GM18951 (cell line): ENCODE results near the gene CNDP1.

Source experiments
- POLR2A ChIP-seq: IDR thresholded peaks from 4 replicates; pipeline ENCODE4 v1.6.1; 2011; ENCODE audit warnings: mild to moderate bottlenecking; ENCODE audit not compliant: insufficient read length, insufficient read depth; ENCODE audit errors: extremely low read depth
- in situ Hi-C: fragments of 300-500 bp; cut with MboI; formaldehyde crosslinking; loops from one replicate; pipeline ENCODE4 v1.12.0; 2022; ENCODE audit warnings: low sequenced_read_pairs, mixed read lengths, inconsistent platforms; ENCODE audit not compliant: unreplicated experiment

Gene CNDP1

DNA sequence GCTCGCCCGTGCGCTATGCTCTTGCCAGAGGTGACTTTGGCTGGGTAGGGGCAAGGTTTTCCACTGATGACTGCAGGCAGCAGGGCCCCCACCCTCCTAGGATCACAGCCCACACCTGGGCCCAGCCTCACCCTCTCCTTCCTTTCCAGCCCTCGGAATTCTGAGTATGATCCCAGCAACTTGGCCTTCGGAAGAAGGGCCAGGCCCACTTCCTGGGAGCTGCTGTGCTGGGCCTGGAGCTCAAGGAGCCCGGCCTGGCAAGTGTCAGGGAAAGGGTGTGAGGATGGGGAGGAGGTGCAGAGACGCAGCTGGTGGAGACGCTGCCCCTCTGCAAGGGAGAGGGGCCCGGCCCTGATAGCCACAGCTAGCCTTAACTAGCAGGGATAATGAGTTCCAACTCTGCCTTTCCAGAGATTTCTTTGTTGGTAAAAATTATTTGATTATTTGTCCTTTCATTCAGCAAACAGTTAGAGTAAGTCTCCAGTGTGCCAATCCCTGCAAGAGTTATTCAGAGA is 1.7 kb upstream of the CNDP1 start:
- TF ChIP-seq POLR2A = no peak
- in situ Hi-C loops = no loop called here

DNA sequence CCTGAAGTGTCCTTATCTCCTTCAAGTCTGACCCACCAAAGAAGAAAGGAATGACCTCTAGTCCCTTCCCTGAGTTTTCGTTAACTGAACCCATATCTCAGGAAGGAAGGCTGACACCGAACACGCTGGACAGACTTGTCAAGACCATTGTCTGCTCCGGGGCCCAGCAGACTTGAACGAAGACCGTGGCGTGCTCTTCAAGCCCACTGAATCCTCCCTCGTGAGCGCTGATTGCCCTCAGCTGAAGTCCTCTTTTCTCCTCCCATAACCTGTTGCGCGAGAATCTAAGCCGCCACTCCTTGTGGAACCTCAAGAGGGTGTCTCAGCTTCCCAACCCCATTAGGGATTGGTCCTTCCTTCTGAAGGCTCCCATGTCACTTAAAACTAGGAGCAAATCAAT is 634 bp upstream of the CNDP1 start:
- in situ Hi-C loops = no loop called here

DNA sequence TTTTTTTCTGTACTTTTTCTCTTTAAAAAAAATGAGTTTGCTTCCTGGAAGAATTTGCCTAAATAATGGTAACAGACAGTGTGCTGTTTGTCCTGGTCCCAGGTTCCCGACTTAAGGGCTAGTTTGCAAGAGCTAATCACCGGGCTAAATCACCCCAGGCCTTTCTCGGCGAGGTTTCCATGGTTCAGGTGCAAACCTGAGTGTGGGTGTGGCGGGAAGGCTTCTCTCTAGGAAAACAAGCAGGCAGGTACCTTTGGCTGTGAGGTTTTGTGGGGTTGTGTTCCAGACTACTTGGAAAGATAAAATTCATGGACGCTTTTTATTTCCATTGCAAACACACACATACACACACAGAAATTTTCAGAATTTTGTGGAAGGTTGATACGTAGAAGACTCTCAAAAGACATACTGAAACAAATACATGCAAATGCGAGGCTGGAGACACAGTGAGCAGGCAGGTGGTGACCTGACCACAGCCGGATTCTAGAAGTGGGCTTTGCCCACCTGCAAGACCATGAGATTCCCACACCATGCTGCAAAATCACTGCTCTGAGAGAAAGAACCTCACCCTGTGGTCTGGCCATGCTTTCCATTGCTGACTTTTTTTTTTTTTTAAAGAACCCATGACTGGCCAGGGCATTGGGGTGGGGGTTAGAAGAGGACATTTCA is 815 bp downstream of the CNDP1 start:
- TF ChIP-seq POLR2A = no peak
- in situ Hi-C loops = no loop called here

More for the DNA sequence above, 634 bp upstream of the CNDP1 start:
- TF ChIP-seq POLR2A = no peak

DNA sequence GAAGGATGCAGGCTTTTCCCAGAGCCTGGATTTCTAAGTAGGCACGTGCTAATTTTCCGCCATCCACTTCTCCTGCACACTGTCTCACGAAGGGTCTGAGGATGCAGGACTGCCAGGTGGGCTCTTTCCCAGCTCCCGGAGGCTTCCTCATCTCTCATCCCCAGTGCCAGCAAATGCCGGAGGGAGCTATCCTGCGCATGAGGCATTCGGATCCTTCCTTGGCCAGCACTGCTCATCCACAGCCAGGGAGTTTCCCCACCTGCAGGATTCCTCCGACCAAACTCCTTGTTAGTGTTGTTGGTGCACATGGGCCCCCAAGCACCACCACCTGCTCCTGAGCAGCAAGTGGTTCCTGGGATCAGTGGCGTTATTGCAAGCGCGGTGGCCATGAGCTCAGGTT is 5.0 kb downstream of the CNDP1 start:
- in situ Hi-C loops = no loop called here
- no peak for TF ChIP-seq POLR2A

DNA sequence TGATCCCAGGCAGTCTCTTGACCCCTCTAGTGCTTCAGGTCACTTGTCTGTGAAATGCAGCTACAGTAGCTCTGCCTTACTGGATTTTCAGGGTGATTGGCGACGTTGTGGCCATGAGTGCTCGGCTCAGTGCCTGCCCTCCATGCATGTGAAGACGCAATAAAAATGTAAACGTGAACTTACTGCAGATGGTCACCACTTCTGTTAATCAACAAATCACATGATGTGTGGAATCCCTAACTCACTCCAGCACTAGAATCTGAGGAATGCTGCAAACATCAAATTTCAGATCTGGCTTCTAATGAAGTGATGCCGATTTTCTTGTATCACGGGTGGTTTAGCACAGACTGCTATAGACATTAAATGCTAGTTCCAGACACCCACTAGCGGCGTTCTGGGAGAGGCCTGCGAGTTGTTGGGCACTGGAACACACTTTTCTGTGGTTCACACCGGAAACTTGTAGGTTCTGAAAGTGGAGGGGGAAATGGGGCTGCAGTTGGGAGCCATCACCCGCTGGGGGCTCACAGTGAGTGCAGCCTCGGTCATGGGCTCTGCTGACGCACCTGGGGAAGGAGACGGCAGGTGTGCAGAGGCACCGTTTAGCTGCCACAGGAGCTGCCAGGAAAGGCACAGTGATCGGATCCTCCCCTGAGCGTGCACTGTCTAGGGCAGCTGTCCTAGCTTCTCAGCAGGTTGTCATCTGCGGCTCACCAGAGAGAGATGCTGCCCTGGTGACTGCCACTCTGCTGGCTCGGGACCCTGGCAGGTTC is 6.5 kb downstream of the CNDP1 start:
- TF ChIP-seq POLR2A = no peak
- in situ Hi-C loops = no loop called here

DNA sequence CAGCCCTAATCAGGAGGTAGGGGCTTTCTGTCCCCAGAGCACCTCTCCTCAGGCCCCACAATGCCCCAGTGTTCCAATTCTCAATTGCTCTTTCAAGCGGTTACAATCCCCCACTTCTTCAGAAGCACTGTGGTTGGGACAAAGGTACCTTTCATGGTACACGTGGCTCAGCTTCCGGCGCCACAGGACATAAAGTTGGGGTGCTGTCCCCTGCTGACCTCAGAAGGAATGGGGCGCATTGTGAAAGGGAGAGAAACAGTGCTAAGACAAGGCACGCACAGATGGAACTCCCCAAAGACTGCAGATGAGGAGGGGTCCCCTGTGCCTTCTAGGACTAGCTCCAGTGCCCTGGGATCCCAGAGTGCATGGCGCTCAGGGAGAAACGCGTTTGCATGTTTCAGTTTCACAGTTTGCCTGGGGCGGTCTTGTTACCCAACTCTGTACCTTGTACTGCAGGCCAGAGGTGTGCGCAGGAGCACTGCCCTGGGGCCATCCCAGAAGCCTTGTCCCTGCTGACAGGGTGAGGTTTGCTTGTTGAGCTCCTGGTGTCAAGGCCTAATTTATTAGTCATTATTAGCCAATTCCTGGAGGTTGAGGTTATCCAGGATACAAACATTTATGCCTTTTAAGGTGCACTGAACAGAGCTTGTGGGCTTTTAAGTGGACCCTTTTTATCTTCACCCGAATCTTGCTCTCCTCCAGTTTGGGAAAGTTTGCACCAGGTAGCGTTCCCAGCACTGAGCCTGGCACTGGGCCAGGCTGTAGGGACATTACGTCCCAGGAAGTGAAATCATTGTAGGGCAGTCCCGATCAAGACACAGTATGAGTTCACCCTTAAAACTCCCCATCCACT is 7.6 kb downstream of the CNDP1 start:
- no peak for TF ChIP-seq POLR2A
- in situ Hi-C loops = no loop called here

DNA sequence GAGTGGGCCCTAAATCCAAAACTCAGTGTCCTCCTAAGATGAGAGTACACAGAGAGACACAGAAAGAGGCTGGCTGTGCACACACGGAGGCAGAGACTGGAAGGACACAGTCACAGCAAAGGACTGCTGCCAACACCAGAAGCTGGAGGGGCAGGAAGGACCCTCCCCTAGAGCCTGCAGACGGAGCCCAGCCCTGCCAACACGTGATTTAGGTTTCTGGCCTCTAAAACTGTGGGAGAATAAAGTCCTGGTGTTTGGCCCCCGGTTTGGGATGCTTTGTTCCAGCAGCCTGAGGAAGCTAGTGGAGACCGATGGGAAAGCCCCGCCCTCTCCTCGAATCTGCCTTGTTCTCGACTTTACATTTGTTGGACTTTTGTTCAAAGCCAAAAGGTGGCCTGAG is 10.6 kb downstream of the CNDP1 start:
- TF ChIP-seq POLR2A = no peak
- in situ Hi-C loops = no loop called here

DNA sequence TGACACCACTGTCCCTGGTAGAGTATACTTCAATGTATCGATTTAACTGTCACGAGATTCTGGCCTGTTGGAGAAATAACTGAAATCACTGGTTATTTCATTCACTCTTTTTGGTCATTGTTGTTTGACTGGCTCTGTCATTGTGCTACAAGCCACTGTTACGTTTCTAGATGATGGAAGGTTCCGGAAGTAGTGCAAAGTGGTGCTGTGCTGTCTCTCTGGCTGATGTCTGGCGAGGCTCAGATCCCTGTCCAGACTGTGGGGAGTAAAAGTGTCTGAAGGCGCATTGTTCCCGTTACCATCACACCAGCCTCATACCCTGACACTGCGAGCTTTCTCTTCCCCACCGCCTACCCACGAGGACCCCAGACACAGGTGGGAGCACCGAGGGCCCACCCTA is 11.7 kb downstream of the CNDP1 start:
- TF ChIP-seq POLR2A = no peak

DNA sequence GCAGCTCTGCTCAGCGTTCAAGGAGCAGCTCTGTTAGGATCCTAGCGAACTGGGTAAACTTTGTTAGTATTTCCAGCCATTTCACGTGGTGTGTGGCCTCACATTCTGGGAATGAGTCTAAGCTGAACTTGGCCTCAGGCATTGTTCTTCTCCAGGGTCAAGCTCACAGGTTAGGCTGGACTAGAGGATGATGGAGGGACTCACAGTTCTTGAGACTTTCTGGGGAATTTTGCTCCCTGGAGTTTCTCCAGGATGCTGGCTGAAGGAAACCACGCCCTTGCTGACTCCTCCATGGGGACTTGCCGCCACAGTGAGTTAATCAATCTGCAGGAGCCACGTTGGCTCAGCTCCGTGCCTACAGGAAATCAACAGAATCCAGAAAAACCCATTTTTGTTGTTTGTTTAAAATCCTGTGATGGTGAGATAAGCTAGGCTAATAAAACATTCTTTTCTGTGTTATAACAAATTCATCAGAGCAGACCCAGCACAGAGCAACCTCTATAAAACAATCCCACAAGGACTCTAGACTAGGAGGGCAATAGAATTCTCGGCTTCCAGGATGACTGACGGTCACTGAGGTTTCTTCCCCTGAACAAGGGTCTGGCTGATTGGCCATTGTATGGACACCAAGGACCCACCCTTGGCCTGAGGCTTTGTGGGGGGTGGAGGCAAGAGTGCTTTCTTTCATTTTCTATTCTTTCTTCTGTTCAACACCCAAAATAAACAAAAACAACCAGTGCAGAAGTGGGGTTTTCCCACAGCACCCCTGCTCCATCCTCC is 12.6 kb downstream of the CNDP1 start:
- in situ Hi-C loops = no loop called here
- TF ChIP-seq POLR2A = no peak

More for the DNA sequence above, 11.7 kb downstream of the CNDP1 start:
- in situ Hi-C loops = no loop called here

DNA sequence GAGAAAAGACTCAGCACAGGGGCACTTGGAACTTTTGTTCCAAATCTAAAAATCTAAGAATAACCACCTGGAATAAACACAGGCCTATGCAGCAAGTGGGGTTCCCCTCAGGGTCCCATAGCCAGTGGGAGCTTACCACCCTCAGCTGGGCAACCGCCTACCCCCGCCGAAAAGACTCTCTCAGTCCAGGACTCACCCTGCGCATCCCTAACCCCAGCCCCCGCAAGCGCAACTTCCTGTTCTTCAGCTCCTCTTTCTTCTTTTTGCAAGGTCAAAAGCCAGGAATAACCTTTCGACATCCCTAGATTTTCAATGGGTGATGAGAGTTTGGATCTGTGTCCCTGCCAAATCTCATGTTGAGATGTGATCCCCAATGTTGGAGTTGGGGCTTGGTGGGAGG is 13.6 kb downstream of the CNDP1 start:
- no peak for TF ChIP-seq POLR2A
- in situ Hi-C loops = no loop called here

DNA sequence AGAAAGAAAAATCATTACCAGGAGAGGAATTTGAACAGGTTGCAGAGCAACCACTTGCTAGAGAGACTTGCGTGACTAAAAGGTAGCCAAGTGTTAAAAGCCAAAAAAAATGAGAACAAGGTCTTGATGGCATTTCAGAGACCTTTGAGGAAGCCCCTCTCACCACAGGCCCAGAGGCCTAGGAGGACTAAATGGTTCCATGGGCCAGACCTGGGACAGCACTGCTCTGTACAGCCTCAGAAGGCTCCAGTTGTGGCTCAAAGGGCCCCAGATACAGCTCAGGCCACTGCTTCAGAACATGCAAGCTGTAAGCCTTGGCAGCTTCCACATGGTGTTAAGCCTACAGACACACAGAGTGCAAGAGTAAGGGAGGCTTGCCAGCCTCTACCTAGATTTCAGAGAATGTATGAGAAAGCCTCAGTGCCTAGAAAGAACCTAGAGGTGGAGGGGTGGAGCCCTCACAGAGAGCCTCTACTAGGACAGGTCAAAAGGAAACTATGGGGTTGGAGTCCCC is 15.3 kb downstream of the CNDP1 start:
- in situ Hi-C loops = loop anchor here (10.0 to 25.0 kb wide), 2 partner anchors 187 to 355 kb away; no protein-coding TSS in a partner anchor
- TF ChIP-seq POLR2A = no peak

DNA sequence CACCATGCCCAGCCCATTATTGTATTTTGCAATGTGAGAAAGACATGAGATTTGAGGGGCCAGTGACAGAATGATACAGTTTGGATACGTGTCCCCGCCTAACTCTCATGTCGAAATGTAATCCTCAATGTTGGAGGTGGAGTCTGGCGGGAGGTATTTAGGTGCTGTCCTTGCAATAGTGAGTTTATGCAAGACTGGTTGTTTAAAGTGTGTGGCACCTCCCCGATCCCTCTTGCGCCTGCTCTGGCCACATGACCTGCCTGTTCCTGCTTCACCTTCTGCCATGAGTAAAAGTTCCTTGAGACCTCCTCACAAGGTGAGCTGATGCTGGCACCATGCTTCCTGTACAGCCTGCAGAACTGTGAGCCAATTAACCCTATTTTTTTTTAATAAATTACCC is 16.6 kb downstream of the CNDP1 start:
- in situ Hi-C loops = loop anchor here (10.0 to 25.0 kb wide), 2 partner anchors 189 to 356 kb away; no protein-coding TSS in a partner anchor
- no peak for TF ChIP-seq POLR2A
